H9 (cell line): ENCODE results near the gene NEUROD2. TPM values are rescaled to one million over a fixed set of nuclear protein-coding genes. Genes with fewer than 3 reads are reported as not detected.
A peak's percentile ranks its signal among the peaks of the same experiment; 100 is the strongest.

Source experiments
- DNase-seq: peaks from one replicate; pipeline ENCODE4 v3.0.0-alpha.2; 2017
- H2AFZ ChIP-seq: one replicate; pipeline ENCODE4 v1.6.1; 2013; ENCODE audit warnings: mild to moderate bottlenecking, low read length, control low read depth, moderate library complexity
- H2AK5ac ChIP-seq: 2 replicates; pipeline ENCODE4 v1.6.1; 2013; ENCODE audit warnings: low read length, control low read depth, mixed read lengths; ENCODE audit not compliant: insufficient read length
- H2BK120ac ChIP-seq: one replicate; pipeline ENCODE4 v1.6.1; 2013; ENCODE audit warnings: low read depth, mild to moderate bottlenecking, low read length, control low read depth, inconsistent platforms; ENCODE audit not compliant: poor library complexity, severe bottlenecking
- H2BK12ac ChIP-seq: 2 replicates; pipeline ENCODE4 v1.6.1; 2013; ENCODE audit warnings: low read length, control low read depth, mixed read lengths, low read depth; ENCODE audit not compliant: insufficient read length
- H2BK15ac ChIP-seq: 2 replicates; pipeline ENCODE4 v1.6.1; 2013; ENCODE audit warnings: low read depth, low read length, control low read depth
- H2BK20ac ChIP-seq: one replicate; pipeline ENCODE4 v1.6.1; 2013; ENCODE audit warnings: low read depth, mild to moderate bottlenecking, low read length, control low read depth, inconsistent platforms; ENCODE audit not compliant: poor library complexity, severe bottlenecking
- H2BK5ac ChIP-seq: 2 replicates; pipeline ENCODE4 v1.6.1; 2013; ENCODE audit warnings: low read length, control low read depth, mixed read lengths; ENCODE audit not compliant: insufficient read length
- H3K14ac ChIP-seq: 2 replicates; pipeline ENCODE4 v1.6.1; 2013; ENCODE audit warnings: low read length, control low read depth; ENCODE audit not compliant: insufficient read depth
- H3K18ac ChIP-seq: 2 replicates; pipeline ENCODE4 v1.6.1; 2013; ENCODE audit warnings: low read depth, mild to moderate bottlenecking, mixed read lengths, low read length, control low read depth; ENCODE audit not compliant: insufficient read length
- H3K23ac ChIP-seq: 2 replicates; pipeline ENCODE4 v1.6.1; 2013; ENCODE audit warnings: low read length, control low read depth, mixed read lengths, low read depth; ENCODE audit not compliant: insufficient read length
- H3K23me2 ChIP-seq: 2 replicates; pipeline ENCODE4 v1.6.1; 2013; ENCODE audit warnings: low read depth, mild to moderate bottlenecking, mixed read lengths, low read length, control low read depth; ENCODE audit not compliant: insufficient read length, poor library complexity, severe bottlenecking
- H3K27ac ChIP-seq: 2 replicates; pipeline ENCODE4 v1.5.1; 2013; ENCODE audit warnings: low read length, control low read depth, mixed read lengths, low read depth; ENCODE audit not compliant: insufficient read length
- H3K27me3 ChIP-seq: 2 replicates; pipeline ENCODE4 v1.6.1; 2013; ENCODE audit warnings: low read length, control low read depth, inconsistent platforms; ENCODE audit not compliant: insufficient read depth
- H3K4ac ChIP-seq: 2 replicates; pipeline ENCODE4 v1.6.1; 2013; ENCODE audit warnings: low read depth, mild to moderate bottlenecking, control low read depth, inconsistent platforms, low read length, moderate library complexity
- H3K4me1 ChIP-seq: 2 replicates; pipeline ENCODE4 v1.6.1; 2013; ENCODE audit warnings: low read length, control low read depth, inconsistent platforms; ENCODE audit not compliant: insufficient read depth
- H3K4me2 ChIP-seq: 2 replicates; pipeline ENCODE4 v1.6.1; 2013; ENCODE audit warnings: low read length, control low read depth, mixed read lengths; ENCODE audit not compliant: insufficient read length, insufficient read depth
- H3K56ac ChIP-seq: 2 replicates; pipeline ENCODE4 v1.6.1; 2013; ENCODE audit warnings: low read depth, mild to moderate bottlenecking, mixed read lengths, low read length, control low read depth; ENCODE audit not compliant: insufficient read length
- H3K79me1 ChIP-seq: 2 replicates; pipeline ENCODE4 v1.6.1; 2013; ENCODE audit warnings: low read depth, mild to moderate bottlenecking, moderate library complexity, low read length, control low read depth, inconsistent platforms; ENCODE audit not compliant: insufficient read depth, poor library complexity, severe bottlenecking
- H3K79me2 ChIP-seq: 2 replicates; pipeline ENCODE4 v1.6.1; 2013; ENCODE audit warnings: low read length, control low read depth, inconsistent platforms; ENCODE audit not compliant: insufficient read depth
- H3K9ac ChIP-seq: 2 replicates; pipeline ENCODE4 v1.6.1; 2013; ENCODE audit warnings: low read length, control low read depth, mixed read lengths; ENCODE audit not compliant: insufficient read length; ENCODE audit errors: extremely low read depth
- H3K9me3 ChIP-seq: one replicate; pipeline ENCODE4 v1.6.1; 2013; ENCODE audit warnings: low read depth, low read length, inconsistent platforms; ENCODE audit not compliant: control insufficient read depth
- H3T11ph ChIP-seq: one replicate; pipeline ENCODE4 v1.6.1; 2013; ENCODE audit warnings: mild to moderate bottlenecking, low read length, control low read depth, inconsistent platforms
- H4K20me1 ChIP-seq: one replicate; pipeline ENCODE4 v1.6.1; 2013; ENCODE audit not compliant: control insufficient read depth, insufficient read length, insufficient read depth
- H4K5ac ChIP-seq: 2 replicates; pipeline ENCODE4 v1.6.1; 2013; ENCODE audit warnings: low read depth, mild to moderate bottlenecking, mixed read lengths, low read length, control low read depth; ENCODE audit not compliant: insufficient read length
- H4K8ac ChIP-seq: replicated peaks from 2 replicates; pipeline ENCODE4 v1.6.1; 2013; ENCODE audit warnings: low read length, control low read depth, mixed read lengths, low read depth; ENCODE audit not compliant: insufficient read length
- H4K91ac ChIP-seq: 2 replicates; pipeline ENCODE4 v1.6.1; 2013; ENCODE audit warnings: low read depth, mild to moderate bottlenecking, moderate library complexity, mixed read lengths, low read length, control low read depth; ENCODE audit not compliant: insufficient read length
- H3K27ac Mint-ChIP-seq, 3 experiments: 2 replicates in 2 of 3; 3 replicates in 1 of 3; pipeline ENCODE4 v1.8.0; 2020 to 2021; ENCODE audit warnings: mixed read lengths in 3 of 3, mild to moderate bottlenecking in 1 of 3, moderate library complexity in 1 of 3
- H3K27me3 Mint-ChIP-seq: 2 replicates; pipeline ENCODE4 v1.8.0; 2021; ENCODE audit warnings: low read depth, mild to moderate bottlenecking, moderate library complexity, mixed read lengths
- H3K36me3 Mint-ChIP-seq, 3 experiments: 2 replicates in 2 of 3; 3 replicates in 1 of 3; pipeline ENCODE4 v1.8.0; 2020 to 2021; ENCODE audit warnings: low read depth in 3 of 3, mixed read lengths in 3 of 3; ENCODE audit not compliant: insufficient read depth in 1 of 3
- H3K4me1 Mint-ChIP-seq, 2 experiments: 2 replicates each; pipeline ENCODE4 v1.8.0; 2020; ENCODE audit warnings: mixed read lengths in 2 of 2
- H3K4me3 Mint-ChIP-seq, 2 experiments: 2 replicates in 1 of 2; 3 replicates in 1 of 2; pipeline ENCODE4 v1.8.0; 2020 to 2021; ENCODE audit warnings: mild to moderate bottlenecking in 2 of 2, mixed read lengths in 2 of 2, moderate library complexity in 1 of 2
- H3K9me3 Mint-ChIP-seq, 2 experiments: 2 replicates in 1 of 2; 3 replicates in 1 of 2; pipeline ENCODE4 v1.8.0; 2020; ENCODE audit warnings: mild to moderate bottlenecking in 2 of 2, mixed read lengths in 2 of 2, moderate library complexity in 1 of 2
- WGBS: extraction: QIAGEN DNeasy Blood & Tissue Kit; methylation state at CpG from one replicate; pipeline ENCODE4 v1.1.7; 2013; ENCODE audit warnings: missing lambda C conversion rate, low lambda C conversion rate, mixed read lengths; ENCODE audit not compliant: insufficient read length; ENCODE audit errors: extremely low coverage; 5-methylcytosine and 5-hydroxymethylcytosine counted together
- total RNA-seq: library from RNA; stranded (reverse); gene quantifications from 2 replicates; pipeline ENCODE4 v1.2.1, GENCODE V29; 2021
- TF ChIP-seq, protein P1 (sequence below): fragments of 200-600 bp; sonication (generic); conservative IDR thresholded peaks from 3 replicates; pipeline ENCODE4 v1.8.0; 2021; ENCODE audit warnings: antibody characterized with exemption, mild to moderate bottlenecking

The NEUROD2 gene
- total RNA-seq, 1 experiment from 2014 or later, result not detected

DNA sequence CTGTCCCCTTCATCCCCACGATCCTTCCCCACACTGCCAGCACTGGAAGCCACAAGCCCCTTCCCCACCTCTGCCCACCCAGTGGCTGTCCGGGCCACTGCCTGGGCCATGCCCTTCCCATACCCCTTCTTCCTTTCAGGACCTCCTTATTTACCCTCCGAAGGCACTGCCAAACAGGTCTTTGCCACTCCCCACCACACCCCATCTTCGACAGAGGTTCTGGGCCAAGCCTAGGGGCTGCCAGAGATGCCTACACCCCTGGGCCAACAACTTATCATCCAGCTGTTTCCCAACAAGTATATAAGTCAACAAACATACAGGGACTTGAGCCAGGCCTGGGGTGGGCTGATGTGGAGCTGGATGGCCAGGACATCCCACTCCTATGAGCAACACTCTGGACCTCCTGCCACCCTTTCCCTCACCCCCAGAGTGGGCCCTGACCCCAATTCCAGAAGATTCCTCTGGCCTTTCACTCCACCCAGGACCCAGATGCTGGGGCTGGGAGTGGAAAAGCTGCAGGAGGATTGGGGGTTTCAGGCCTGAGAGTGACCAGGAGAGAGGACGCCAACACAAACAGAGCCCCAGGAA lies 17.6 kb upstream of the NEUROD2 start:
- Mint-ChIP-seq H3K27me3 (peaks cover 79% of the 10 kb centered on the region), H3K9me3 (no peaks in the 10 kb centered on the region; a peak in 1 of 5 replicates), H3K4me3 (peak overlapping the region in 1 of 2 experiments; percentile 96; a peak in 2 of 5 replicates), H3K4me1 (peaks cover 50 to 64% of the 10 kb centered on the region in 2 experiments), H3K36me3 (no peaks in the 10 kb centered on the region; a peak in 1 of 7 replicates), H3K27ac (no peak overlapping the region)
- no peak overlapping the region for H3K27ac ChIP-seq
- no peak overlapping the region for H3K4me2 ChIP-seq
- no peak overlapping the region for H3K9ac ChIP-seq
- no peak overlapping the region for H3K23ac ChIP-seq
- H3T11ph ChIP-seq, result no peak overlapping the region
- no peak overlapping the region for H2BK5ac ChIP-seq
- no peak overlapping the region for H3K56ac ChIP-seq
- H4K20me1 ChIP-seq, result no peaks in the 10 kb centered on the region
- peaks cover 13% of the 10 kb centered on the region for H3K23me2 ChIP-seq
- peaks cover 7% of the 10 kb centered on the region; the same call in 1 of the 2 replicates for H3K4me1 ChIP-seq
- TF ChIP-seq, protein P1, sequence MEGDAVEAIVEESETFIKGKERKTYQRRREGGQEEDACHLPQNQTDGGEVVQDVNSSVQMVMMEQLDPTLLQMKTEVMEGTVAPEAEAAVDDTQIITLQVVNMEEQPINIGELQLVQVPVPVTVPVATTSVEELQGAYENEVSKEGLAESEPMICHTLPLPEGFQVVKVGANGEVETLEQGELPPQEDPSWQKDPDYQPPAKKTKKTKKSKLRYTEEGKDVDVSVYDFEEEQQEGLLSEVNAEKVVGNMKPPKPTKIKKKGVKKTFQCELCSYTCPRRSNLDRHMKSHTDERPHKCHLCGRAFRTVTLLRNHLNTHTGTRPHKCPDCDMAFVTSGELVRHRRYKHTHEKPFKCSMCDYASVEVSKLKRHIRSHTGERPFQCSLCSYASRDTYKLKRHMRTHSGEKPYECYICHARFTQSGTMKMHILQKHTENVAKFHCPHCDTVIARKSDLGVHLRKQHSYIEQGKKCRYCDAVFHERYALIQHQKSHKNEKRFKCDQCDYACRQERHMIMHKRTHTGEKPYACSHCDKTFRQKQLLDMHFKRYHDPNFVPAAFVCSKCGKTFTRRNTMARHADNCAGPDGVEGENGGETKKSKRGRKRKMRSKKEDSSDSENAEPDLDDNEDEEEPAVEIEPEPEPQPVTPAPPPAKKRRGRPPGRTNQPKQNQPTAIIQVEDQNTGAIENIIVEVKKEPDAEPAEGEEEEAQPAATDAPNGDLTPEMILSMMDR, result no peak
- no peak overlapping the region for H2AK5ac ChIP-seq
- H2BK20ac ChIP-seq, result no peak overlapping the region
- no peak overlapping the region for H2BK120ac ChIP-seq
- H2BK12ac ChIP-seq, result no peak overlapping the region
- H3K9me3 ChIP-seq, result no peaks in the 10 kb centered on the region
- H4K5ac ChIP-seq, result no peak overlapping the region
- no peaks in the 10 kb centered on the region for H3K79me1 ChIP-seq
- no peaks in the 10 kb centered on the region for H3K79me2 ChIP-seq
- no peak overlapping the region for H4K8ac ChIP-seq
- peaks cover 13% of the 10 kb centered on the region; the same call in 1 of the 2 replicates for H3K27me3 ChIP-seq
- WGBS, result no CpG with 5 or more reads among the region's 5 CpGs
- H2BK15ac ChIP-seq, result no peak overlapping the region
- DNase-seq, result no peak
- H3K18ac ChIP-seq, result no peak overlapping the region
- H2AFZ ChIP-seq, result no peak overlapping the region
- no peak overlapping the region for H4K91ac ChIP-seq
- H3K4ac ChIP-seq, result no peak overlapping the region
- H3K14ac ChIP-seq, result no peak overlapping the region
